HepG2 (cell line): Measurements from ENCODE around the gene ACAP2. TPM values are rescaled to one million over a fixed set of nuclear protein-coding genes. Genes with fewer than 3 reads are reported as not detected.

Experiments used
- ATAC-seq: fragments of 200-7000 bp; cut with Tn5 transposase; 3 replicates; pipeline ENCODE4 v1.9.1; 2020; ENCODE audit warnings: mild to moderate bottlenecking, moderate library complexity
- BruUV-seq: library from RNA; stranded (reverse); fragments of 400-500 nt; replicated peaks from 2 replicates; lab custom pipeline; 2021; lab: Mats Ljungman, UMichigan
- CTCF ChIA-PET: fragments of 300-600 bp; formaldehyde crosslinking; extraction: SDS; loops from one replicate; lab custom pipeline; 2021; ENCODE audit warnings: low total read pairs, inconsistent platforms, low intra/inter-chr PET ratio; lab: Yijun Ruan, JAX
- POLR2A ChIA-PET: fragments of 350-600 bp; sonication (Branson Sonifier 250); formaldehyde crosslinking; loops from one replicate; lab custom pipeline; 2020; ENCODE audit warnings: antibody characterized with exemption, inconsistent platforms; lab: Yijun Ruan, JAX
- DNase-seq: peaks from one replicate; pipeline ENCODE4 v3.0.0-alpha.2; 2015; ENCODE audit warnings: low spot score
- FAIRE-seq: peaks from 3 replicates; lab custom pipeline; 2011; peaks lifted over from hg19 to GRCh38; lab: Jason Lieb, UNC
- H2AFZ ChIP-seq: one replicate; pipeline ENCODE4 v1.6.1; 2011; ENCODE audit warnings: low read length, inconsistent platforms
- H3K27ac ChIP-seq: fragments of 300-600 bp; 3 replicates; pipeline ENCODE4 v1.8.0; 2011; ENCODE audit warnings: mixed run types, mild to moderate bottlenecking, mixed read lengths, low read length, inconsistent platforms; ENCODE audit not compliant: insufficient read depth; ENCODE audit errors: extremely low read length
- H3K27me3 ChIP-seq, 2 experiments: fragments of 200-600 bp in 1 of 2; 2 replicates in 1 of 2; 3 replicates in 1 of 2; pipeline versions ENCODE4 v1.6.0 to v1.8.0; 2011; ENCODE audit warnings: low read length in 2 of 2, mild to moderate bottlenecking in 2 of 2, moderate library complexity in 2 of 2, inconsistent platforms in 1 of 2; ENCODE audit not compliant: insufficient read depth in 2 of 2, control insufficient read depth in 1 of 2
- H3K36me3 ChIP-seq, 2 experiments: fragments of 200-600 bp in 1 of 2; replicated peaks in 1 of 2; 2 replicates in 1 of 2; 3 replicates in 1 of 2; pipeline versions ENCODE4 v1.5.1 to v1.8.0; 2011; ENCODE audit warnings: low read length in 2 of 2, inconsistent platforms in 1 of 2; ENCODE audit not compliant: insufficient read depth in 2 of 2, control insufficient read depth in 1 of 2
- H3K4me1 ChIP-seq: 2 replicates; pipeline ENCODE4 v1.5.1; 2012; ENCODE audit warnings: low read length, inconsistent platforms; ENCODE audit not compliant: insufficient read depth
- H3K4me2 ChIP-seq: 2 replicates; pipeline ENCODE4 v1.6.0; 2011; ENCODE audit warnings: low read depth, low read length, inconsistent platforms
- H3K4me3 ChIP-seq, 3 experiments: fragments of 200-600 bp in 1 of 3; sonication (generic), shearing (Covaris generic) in 1 of 3; replicated peaks in 1 of 3; 2 replicates each; pipeline ENCODE4 v1.5.1; 2011 to 2016; ENCODE audit warnings: low read length in 3 of 3, inconsistent platforms in 2 of 3, low read depth in 2 of 3, mild to moderate bottlenecking in 2 of 3, control low read depth in 1 of 3, mixed read lengths in 1 of 3; ENCODE audit not compliant: insufficient read depth in 1 of 3
- H3K79me2 ChIP-seq: one replicate; pipeline ENCODE4 v1.6.1; 2011; ENCODE audit warnings: low read length, inconsistent platforms; ENCODE audit not compliant: insufficient read depth
- H3K9ac ChIP-seq: 2 replicates; pipeline ENCODE4 v1.6.0; 2011; ENCODE audit warnings: mild to moderate bottlenecking, low read depth, low read length, inconsistent platforms; ENCODE audit not compliant: insufficient read depth
- H3K9me3 ChIP-seq: 2 replicates; pipeline ENCODE4 v1.5.1; 2012; ENCODE audit warnings: mild to moderate bottlenecking, low read length
- H4K20me1 ChIP-seq: 2 replicates; pipeline ENCODE4 v1.6.0; 2011; ENCODE audit warnings: inconsistent platforms, mild to moderate bottlenecking, low read length, moderate library complexity; ENCODE audit not compliant: insufficient read depth
- CENPT ChIP-seq: sonication (generic); formaldehyde crosslinking; IDR thresholded peaks from 2 replicates; pipeline ENCODE4 v1.8.0; 2022; ENCODE audit warnings: low read depth, mild to moderate bottlenecking, moderate library complexity, missing genetic modification reagents
- EHMT2 ChIP-seq: fragments of 200-600 bp; sonication (generic); IDR thresholded peaks from 2 replicates; pipeline ENCODE4 v1.7.0; 2017; ENCODE audit warnings: antibody characterized with exemption, low read depth, low read length, borderline replicate concordance
- GABPB1 ChIP-seq: IDR thresholded peaks from 2 replicates; pipeline ENCODE4 v1.6.1; 2016; ENCODE audit warnings: mild to moderate bottlenecking, missing genetic modification reagents, moderate library complexity, missing compliant biosample characterization
- KAT2B ChIP-seq: fragments of 150-350 bp; IDR thresholded peaks from 2 replicates; pipeline ENCODE4 v1.6.1; 2014; ENCODE audit warnings: low read depth, low read length, borderline replicate concordance
- KAT7 ChIP-seq: IDR thresholded peaks from 2 replicates; pipeline ENCODE4 v1.6.1; 2018; ENCODE audit warnings: borderline replicate concordance, missing compliant biosample characterization
- KDM5A ChIP-seq: fragments of 200-600 bp; sonication (generic); IDR thresholded peaks from 2 replicates; pipeline ENCODE4 v1.7.0; 2018; ENCODE audit warnings: antibody characterized with exemption, mild to moderate bottlenecking, low read length, borderline replicate concordance
- MBNL3 ChIP-seq: fragments of 250-450 bp; sonication (Bioruptor Pico); conservative IDR thresholded peaks from 2 replicates; pipeline ENCODE4 v1.8.0; 2022; ENCODE audit warnings: mild to moderate bottlenecking, inconsistent platforms
- RAD21 ChIP-seq: fragments of 450-650 bp; formaldehyde crosslinking; IDR thresholded peaks from 2 replicates; pipeline ENCODE4 v1.5.0; 2020; ENCODE audit warnings: mild to moderate bottlenecking
- SMYD3 ChIP-seq: sonication (generic); formaldehyde crosslinking; IDR thresholded peaks from 2 replicates; pipeline ENCODE4 v1.8.1; 2023; ENCODE audit warnings: mild to moderate bottlenecking, missing genetic modification reagents
- THYN1 ChIP-seq: sonication (generic); formaldehyde crosslinking; IDR thresholded peaks from 2 replicates; pipeline ENCODE4 v1.8.1; 2023; ENCODE audit warnings: low read depth, mild to moderate bottlenecking, moderate library complexity, missing genetic modification reagents, borderline replicate concordance
- ZNF160 ChIP-seq: sonication (generic); formaldehyde crosslinking; IDR thresholded peaks from 2 replicates; pipeline ENCODE4 v1.8.0; 2022; ENCODE audit warnings: mild to moderate bottlenecking, inconsistent platforms, missing genetic modification reagents
- ZNF563 ChIP-seq: sonication (generic); formaldehyde crosslinking; IDR thresholded peaks from 2 replicates; pipeline ENCODE4 v1.8.0; 2022; ENCODE audit warnings: mild to moderate bottlenecking, moderate library complexity, missing genetic modification reagents
- ZNF747 ChIP-seq: sonication (generic); formaldehyde crosslinking; IDR thresholded peaks from 2 replicates; pipeline ENCODE4 v1.8.1; 2023; ENCODE audit warnings: missing genetic modification reagents, mild to moderate bottlenecking, borderline replicate concordance
- ZSCAN22 ChIP-seq: sonication (generic); formaldehyde crosslinking; IDR thresholded peaks from 2 replicates; pipeline ENCODE4 v1.4.0; 2020; ENCODE audit warnings: mild to moderate bottlenecking, missing genetic modification reagents
- WGBS: methylation state at CpG from one replicate; pipeline ENCODE4 v1.1.6; 2017; ENCODE audit warnings: low lambda C conversion rate; 5-methylcytosine and 5-hydroxymethylcytosine counted together
- in situ Hi-C: cut with HindIII; loops from 2 replicates; pipeline ENCODE4 v1.10.0; 2017; ENCODE audit warnings: low pct_unique_long_range_greater_than_20kb; ENCODE audit not compliant: extremely low pct_ligation_motif_present
- intact Hi-C: fragments of 100-400 bp; cut with micrococcal nuclease; formaldehyde crosslinking; loops from one replicate; pipeline ENCODE4 v1.10.0; 2022; ENCODE audit not compliant: unreplicated experiment
- polyA plus RNA-seq, 8 experiments: library from polyadenylated mRNA; depleted of rRNA in 3 of 8; stranded (reverse) in 7 of 8; unstranded in 1 of 8; fragments of >200 nt; fragmentation: Illumina TruSeq in 4 of 8; extraction: Trizol in 4 of 8; gene quantifications; 2 replicates each; pipeline versions ENCODE4 v1.2.1 to v1.2.3, GENCODE V29; 2011 to 2016; ENCODE audit warnings: low read depth in 4 of 8, missing spikeins in 1 of 8, mixed read lengths in 1 of 8; ENCODE audit not compliant: insufficient read depth in 1 of 8
- total RNA-seq, 5 experiments: library from RNA; depleted of rRNA; stranded (reverse); fragments of >200 nt; fragmentation: Illumina TruSeq; extraction: Trizol; gene quantifications; 2 replicates each; pipeline ENCODE4 v1.2.3, GENCODE V29; 2016; ENCODE audit warnings: low read depth in 1 of 5
- TF ChIP-seq, protein P1 (sequence below): sonication (generic); formaldehyde crosslinking; IDR thresholded peaks from 2 replicates; pipeline ENCODE4 v1.4.0; 2020; ENCODE audit warnings: missing genetic modification reagents
- TF ChIP-seq, protein P2 (sequence below): sonication (generic); formaldehyde crosslinking; IDR thresholded peaks from 2 replicates; pipeline ENCODE4 v1.8.1; 2023; ENCODE audit warnings: mild to moderate bottlenecking, inconsistent platforms, moderate library complexity, missing genetic modification reagents, borderline replicate concordance
- TF ChIP-seq, protein P3 (sequence below): sonication (generic); formaldehyde crosslinking; IDR thresholded peaks from 2 replicates; pipeline ENCODE4 v1.4.0; 2020; ENCODE audit warnings: mild to moderate bottlenecking, missing genetic modification reagents

The ACAP2 gene
- total and polyA plus RNA-seq, 2 of the 13 experiments (the other 11 are each of a cell fraction or from before 2014, with no cell fraction given): 7.3 to 23.9 TPM

DNA sequence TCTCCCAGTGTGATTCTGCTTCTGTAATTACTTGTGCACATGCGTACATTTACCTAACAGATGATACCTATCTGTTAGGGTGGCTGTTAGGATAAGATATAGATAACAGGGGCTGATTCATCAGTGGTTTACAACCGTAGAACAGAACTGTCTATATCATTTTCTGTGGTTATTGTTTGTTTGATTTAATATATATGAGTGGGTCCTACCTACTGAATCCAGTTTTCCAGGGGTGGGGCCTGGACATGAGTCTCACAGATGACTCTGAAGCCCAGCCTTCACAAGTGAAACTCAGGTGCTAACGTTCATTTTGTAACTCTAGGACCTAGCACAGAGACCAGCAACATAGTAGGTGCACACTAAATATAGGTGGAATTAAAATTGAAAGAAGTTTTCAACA lies 10.4 kb upstream of the ACAP2 start:
- FAIRE-seq (no peak), ATAC-seq (no peak), DNase-seq (no peak)
- Histone ChIP-seq H3K27me3 (no peaks in the 10 kb centered on the region; a peak in 1 of 5 replicates), H3K9me3 (no peaks in the 10 kb centered on the region), H3K36me3 (no peaks in the 10 kb centered on the region), H2AFZ (no peak overlapping the region), H3K79me2 (no peaks in the 10 kb centered on the region), H3K4me1 (peaks cover 16% of the 10 kb centered on the region), H3K4me2 (no peak overlapping the region), H3K9ac (no peak overlapping the region), H4K20me1 (no peaks in the 10 kb centered on the region), H3K4me3 (no peak overlapping the region), H3K27ac (no peak overlapping the region)
- 2% methylated on average over 3 of the region's 3 CpGs for WGBS
- in situ Hi-C loops (no loop called here), intact Hi-C loops (no loop called here)
- TF ChIP-seq ZNF160 (CRISPR knock-in tag) (no peak), CENPT (CRISPR knock-in tag) (no peak), GABPB1 (no peak), RAD21 (CRISPR knock-in tag) (no peak), ZNF563 (no peak), ZSCAN22 (no peak), ZNF747 (no peak), KAT7 (no peak), MBNL3 (CRISPR knock-in tag) (no peak), KAT2B (no peak), THYN1 (CRISPR knock-in tag) (no peak), SMYD3 (no peak), KDM5A (no peak), EHMT2 (no peak)
- TF ChIP-seq, protein P1, sequence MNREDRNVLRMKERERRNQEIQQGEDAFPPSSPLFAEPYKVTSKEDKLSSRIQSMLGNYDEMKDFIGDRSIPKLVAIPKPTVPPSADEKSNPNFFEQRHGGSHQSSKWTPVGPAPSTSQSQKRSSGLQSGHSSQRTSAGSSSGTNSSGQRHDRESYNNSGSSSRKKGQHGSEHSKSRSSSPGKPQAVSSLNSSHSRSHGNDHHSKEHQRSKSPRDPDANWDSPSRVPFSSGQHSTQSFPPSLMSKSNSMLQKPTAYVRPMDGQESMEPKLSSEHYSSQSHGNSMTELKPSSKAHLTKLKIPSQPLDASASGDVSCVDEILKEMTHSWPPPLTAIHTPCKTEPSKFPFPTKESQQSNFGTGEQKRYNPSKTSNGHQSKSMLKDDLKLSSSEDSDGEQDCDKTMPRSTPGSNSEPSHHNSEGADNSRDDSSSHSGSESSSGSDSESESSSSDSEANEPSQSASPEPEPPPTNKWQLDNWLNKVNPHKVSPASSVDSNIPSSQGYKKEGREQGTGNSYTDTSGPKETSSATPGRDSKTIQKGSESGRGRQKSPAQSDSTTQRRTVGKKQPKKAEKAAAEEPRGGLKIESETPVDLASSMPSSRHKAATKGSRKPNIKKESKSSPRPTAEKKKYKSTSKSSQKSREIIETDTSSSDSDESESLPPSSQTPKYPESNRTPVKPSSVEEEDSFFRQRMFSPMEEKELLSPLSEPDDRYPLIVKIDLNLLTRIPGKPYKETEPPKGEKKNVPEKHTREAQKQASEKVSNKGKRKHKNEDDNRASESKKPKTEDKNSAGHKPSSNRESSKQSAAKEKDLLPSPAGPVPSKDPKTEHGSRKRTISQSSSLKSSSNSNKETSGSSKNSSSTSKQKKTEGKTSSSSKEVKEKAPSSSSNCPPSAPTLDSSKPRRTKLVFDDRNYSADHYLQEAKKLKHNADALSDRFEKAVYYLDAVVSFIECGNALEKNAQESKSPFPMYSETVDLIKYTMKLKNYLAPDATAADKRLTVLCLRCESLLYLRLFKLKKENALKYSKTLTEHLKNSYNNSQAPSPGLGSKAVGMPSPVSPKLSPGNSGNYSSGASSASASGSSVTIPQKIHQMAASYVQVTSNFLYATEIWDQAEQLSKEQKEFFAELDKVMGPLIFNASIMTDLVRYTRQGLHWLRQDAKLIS (CRISPR knock-in tag): no peak
- TF ChIP-seq, protein P2, sequence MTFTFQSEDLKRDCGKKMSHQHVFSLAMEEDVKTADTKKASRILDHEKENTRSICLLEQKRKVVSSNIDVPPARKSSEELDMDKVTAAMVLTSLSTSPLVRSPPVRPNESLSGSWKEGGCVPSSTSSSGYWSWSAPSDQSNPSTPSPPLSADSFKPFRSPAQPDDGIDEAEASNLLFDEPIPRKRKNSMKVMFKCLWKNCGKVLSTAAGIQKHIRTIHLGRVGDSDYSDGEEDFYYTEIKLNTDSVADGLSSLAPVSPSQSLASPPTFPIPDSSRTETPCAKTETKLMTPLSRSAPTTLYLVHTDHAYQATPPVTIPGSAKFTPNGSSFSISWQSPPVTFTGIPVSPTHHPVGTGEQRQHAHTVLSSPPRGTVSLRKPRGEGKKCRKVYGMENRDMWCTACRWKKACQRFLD (CRISPR knock-in tag): no peak
- TF ChIP-seq, protein P3, sequence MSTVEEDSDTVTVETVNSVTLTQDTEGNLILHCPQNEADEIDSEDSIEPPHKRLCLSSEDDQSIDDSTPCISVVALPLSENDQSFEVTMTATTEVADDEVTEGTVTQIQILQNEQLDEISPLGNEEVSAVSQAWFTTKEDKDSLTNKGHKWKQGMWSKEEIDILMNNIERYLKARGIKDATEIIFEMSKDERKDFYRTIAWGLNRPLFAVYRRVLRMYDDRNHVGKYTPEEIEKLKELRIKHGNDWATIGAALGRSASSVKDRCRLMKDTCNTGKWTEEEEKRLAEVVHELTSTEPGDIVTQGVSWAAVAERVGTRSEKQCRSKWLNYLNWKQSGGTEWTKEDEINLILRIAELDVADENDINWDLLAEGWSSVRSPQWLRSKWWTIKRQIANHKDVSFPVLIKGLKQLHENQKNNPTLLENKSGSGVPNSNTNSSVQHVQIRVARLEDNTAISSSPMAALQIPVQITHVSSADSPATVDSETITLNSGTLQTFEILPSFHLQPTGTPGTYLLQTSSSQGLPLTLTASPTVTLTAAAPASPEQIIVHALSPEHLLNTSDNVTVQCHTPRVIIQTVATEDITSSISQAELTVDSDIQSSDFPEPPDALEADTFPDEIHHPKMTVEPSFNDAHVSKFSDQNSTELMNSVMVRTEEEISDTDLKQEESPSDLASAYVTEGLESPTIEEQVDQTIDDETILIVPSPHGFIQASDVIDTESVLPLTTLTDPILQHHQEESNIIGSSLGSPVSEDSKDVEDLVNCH (CRISPR knock-in tag): no peak
- CTCF ChIA-PET: no interaction called here
- BruUV-seq: no TSS peak
- POLR2A ChIA-PET: no interaction called here
